HG02970 (cell line): Measurements from ENCODE around the gene SCAP.

Experiments
- ATAC-seq: cut with Tn5 transposase; IDR thresholded peaks from one replicate; pipeline ENCODE4 v1.9.1; 2021; ENCODE audit warnings: mild to moderate bottlenecking, moderate library complexity, moderate number of reproducible peaks; ENCODE audit not compliant: unreplicated experiment, low FRiP score

SCAP gene

DNA sequence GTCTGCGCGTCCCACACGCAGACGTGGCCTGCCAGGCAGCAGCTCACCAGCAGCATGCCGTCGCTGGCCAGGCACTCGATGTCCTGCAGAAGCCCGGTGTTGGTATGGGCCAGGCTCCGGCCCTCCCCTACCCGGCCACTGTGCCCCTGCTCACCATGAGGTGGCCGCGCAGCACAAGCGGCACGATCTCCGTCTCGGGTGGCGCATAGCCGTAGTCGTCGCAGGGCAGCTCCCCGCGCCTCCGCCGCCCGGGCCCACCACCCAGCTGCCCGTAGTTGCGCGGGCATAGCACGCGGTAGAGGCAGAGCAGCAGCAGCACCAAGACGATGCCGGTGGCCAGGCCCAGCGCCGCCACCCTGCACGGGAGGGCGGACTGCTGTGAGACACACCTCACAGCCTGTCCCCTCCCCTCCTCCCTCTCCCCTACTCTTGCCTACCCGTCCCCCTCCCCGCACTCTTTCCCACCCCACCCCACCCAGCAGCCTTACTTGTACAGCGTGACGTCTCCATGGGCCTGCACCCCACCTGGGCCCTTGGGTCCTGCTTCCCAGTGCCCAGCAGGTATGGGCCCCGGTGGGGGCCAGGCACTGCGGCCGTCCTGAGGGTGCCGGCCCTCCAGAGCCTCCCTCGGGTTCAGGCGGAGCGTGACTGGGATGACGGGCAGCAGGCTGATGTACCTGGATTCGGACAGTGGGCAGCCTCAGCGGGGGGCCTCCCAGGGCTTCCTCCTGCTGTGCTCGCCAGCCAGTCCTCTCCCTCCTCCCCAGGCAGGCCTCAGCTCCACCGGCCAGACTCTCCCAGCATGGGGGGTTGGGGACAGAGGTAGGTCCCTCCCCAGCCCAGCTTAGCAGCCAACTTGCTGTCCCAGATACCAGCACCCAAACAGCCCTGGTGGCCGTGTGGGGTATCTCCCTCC lies 57.3 kb downstream of the SCAP start:
- no peak for ATAC-seq

DNA sequence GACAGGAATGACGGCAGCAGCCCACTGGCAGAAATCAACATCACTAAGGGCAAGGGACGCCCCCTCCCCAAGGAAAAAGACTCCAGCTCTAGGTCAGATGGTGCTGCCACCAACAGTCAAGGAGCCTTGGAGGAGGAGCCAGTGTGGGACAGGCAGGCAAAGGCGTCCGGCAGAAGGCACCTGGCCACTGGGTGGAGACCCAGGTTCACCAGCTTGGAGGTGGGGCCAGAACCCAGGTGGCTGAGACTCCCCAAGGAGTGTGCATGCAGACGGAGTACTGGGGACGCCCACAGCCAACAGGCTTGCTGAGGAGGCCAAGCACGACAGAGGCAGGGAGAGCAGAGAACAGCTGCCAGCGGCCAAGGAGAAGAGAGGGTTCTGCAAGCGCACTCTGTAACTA lies 59.7 kb downstream of the SCAP start:
- ATAC-seq = no peak

DNA sequence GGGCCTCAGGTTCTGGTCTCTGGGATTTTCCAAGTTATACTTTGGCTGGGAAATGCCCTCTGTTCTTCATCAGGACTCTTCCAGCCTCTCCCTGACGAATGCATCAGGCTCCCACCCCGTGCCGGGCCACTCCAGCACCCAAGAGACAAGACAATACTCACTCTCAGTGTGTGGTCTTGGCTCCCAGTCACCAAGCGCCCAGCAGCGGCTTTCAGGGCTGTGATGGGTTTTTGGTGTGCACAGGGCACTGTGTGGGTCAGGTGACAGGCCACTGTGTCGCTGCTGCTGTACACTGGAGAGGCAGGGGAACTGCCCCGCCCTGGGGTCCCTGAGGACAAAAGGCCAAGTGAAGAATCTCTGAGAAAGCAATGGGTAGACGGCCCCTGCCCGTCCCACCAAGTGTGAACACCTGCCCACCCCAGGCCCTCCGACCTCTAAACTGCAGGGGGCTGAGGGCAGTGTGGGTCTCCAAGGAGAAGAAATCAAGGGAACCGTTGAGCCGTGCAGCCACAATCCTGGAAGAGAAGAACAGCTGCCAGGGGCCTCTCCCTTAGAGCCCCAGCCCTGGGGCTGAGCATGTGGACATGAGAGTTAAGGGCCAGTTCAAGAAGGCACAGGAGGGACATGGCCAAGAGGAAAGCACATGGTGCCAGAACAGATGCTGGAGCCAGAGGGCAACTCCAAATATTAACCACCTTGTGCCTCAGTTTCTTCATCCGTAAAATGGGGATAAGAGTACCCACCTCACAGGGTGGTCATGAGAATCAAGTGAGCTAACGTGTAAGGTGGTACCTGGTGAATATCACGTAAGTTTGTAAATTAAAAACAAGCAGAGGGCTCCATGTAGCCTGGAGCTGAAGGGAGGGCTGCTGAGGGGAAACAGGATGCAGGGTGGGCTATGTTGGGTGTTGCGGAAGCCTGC lies 60.8 kb downstream of the SCAP start:
- no peak for ATAC-seq

DNA sequence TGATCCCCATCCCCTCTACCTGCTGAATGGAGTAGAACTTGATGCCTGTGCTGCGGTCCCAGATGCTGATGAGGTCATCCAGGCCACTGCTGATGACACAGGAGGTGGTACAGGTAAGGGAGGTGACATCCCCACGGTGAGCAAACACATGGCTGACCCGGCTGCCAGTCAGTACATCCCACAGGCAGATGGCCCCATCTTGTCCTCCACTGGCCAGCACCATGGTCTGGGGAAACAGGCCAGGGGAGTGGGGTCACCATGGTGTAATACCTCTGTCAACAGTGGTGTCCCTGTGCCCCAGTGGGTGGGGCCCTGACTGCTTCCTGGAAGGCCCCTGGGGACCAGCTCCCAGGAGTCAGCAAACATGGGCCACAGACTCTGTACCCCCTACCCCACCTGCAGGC lies 61.6 kb downstream of the SCAP start:
- ATAC-seq = no peak

DNA sequence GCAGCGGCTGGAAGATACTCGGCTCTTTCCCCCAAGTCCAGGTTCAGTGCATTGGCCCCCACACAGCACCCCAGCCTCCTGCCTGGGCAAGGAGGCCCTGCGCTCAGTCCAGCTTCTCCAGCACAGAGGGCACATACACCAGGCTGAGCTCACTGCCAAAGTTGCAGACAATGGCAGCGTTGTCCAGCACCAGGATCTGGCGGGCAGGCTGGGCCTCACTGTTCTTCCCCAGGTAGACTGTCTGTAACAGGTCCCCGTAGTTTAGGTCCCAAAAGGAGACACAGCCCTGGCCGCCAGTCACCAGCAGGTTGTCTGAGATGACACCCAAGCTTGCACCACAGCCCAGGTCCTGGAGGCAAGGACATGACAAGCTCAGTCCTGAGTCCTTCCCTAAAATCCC lies 62.0 kb downstream of the SCAP start:
- ATAC-seq = no peak

DNA sequence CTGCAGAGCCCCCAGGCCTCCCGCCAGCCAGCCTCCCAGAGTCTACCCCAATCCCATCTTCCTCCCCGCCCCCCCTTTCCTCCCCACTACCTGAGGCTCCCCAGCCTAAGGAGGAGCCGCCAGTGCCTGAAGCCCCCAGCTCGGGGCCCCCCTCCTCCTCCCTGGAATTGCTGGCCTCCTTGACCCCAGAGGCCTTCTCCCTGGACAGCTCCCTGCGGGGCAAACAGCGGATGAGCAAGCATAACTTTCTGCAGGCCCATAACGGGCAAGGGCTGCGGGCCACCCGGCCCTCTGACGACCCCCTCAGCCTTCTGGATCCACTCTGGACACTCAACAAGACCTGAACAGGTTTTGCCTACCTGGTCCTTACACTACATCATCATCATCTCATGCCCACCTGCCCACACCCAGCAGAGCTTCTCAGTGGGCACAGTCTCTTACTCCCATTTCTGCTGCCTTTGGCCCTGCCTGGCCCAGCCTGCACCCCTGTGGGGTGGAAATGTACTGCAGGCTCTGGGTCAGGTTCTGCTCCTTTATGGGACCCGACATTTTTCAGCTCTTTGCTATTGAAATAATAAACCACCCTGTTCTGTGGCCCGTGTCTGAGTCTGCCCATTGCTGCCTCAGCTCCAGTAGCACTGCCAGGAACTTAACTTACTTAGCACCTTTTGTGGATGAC lies 62.8 kb downstream of the SCAP start:
- no peak for ATAC-seq

DNA sequence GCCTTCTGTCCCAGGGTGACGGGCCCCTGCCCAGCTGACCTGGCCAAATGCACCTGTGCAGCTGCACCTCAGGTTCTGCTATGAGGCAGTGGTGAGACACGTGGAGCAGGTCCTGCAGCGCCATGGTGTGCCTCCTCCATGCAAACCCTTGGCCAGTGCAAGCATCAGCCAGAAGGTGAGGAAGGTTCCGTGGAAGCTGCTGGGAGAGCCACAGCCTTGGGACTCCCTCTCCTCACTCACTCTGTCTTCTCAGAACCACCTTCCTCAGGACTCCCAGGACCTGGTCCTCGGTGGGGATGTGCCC lies 63.3 kb downstream of the SCAP start:
- ATAC-seq = no peak

DNA sequence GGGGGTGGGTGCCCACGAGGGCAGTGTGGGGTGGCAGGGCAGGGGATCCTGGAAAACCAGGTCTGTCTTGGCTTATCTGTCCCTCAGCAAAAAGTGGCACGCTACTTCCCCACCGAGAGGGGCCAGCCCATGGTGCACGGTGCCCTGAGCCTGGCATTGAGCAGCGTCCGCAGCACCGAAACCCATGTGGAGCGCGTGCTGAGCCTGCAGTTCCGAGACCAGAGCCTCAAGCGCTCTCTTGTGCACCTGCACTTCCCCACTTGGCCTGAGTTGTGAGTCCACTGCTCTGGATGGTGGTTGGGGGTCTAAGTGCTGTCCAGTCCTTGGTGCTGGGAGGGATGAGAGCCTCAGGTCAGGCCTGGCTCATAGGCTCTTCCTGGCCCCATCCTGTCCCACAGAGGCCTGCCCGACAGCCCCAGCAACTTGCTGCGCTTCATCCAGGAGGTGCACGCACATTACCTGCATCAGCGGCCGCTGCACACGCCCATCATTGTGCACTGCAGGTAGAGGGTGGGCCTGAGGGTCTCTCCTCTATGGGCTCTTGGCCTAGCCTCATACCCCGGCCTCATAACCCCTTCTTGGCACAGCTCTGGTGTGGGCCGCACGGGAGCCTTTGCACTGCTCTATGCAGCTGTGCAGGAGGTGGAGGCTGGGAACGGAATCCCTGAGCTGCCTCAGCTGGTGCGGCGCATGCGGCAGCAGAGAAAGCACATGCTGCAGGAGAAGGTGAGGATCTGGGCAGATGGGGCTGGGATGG lies 63.9 kb downstream of the SCAP start:
- ATAC-seq = no peak

DNA sequence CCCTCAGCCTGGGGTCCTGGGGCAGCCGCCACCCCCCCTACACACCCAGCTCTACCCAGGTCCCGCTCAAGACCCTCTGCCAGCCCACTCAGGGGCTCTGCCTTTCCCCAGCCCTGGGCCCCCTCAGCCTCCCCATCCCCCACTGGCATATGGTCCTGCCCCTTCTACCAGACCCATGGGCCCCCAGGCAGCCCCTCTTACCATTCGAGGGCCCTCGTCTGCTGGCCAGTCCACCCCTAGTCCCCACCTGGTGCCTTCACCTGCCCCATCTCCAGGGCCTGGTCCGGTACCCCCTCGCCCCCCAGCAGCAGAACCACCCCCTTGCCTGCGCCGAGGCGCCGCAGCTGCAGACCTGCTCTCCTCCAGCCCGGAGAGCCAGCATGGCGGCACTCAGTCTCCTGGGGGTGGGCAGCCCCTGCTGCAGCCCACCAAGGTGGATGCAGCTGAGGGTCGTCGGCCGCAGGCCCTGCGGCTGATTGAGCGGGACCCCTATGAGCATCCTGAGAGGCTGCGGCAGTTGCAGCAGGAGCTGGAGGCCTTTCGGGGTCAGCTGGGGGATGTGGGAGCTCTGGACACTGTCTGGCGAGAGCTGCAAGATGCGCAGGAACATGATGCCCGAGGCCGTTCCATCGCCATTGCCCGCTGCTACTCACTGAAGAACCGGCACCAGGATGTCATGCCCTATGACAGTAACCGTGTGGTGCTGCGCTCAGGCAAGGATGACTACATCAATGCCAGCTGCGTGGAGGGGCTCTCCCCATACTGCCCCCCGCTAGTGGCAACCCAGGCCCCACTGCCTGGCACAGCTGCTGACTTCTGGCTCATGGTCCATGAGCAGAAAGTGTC lies 64.7 kb downstream of the SCAP start:
- no peak for ATAC-seq

DNA sequence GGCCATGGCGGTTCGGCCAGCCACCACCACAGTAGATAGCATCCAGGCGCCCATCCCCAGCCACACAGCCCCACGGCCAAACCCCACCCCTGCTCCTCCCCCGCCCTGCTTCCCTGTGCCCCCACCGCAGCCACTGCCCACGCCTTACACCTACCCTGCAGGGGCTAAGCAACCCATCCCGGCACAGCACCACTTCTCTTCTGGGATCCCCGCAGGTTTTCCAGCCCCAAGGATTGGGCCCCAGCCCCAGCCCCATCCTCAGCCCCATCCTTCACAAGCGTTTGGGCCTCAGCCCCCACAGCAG lies 65.4 kb downstream of the SCAP start:
- ATAC-seq = no peak

DNA sequence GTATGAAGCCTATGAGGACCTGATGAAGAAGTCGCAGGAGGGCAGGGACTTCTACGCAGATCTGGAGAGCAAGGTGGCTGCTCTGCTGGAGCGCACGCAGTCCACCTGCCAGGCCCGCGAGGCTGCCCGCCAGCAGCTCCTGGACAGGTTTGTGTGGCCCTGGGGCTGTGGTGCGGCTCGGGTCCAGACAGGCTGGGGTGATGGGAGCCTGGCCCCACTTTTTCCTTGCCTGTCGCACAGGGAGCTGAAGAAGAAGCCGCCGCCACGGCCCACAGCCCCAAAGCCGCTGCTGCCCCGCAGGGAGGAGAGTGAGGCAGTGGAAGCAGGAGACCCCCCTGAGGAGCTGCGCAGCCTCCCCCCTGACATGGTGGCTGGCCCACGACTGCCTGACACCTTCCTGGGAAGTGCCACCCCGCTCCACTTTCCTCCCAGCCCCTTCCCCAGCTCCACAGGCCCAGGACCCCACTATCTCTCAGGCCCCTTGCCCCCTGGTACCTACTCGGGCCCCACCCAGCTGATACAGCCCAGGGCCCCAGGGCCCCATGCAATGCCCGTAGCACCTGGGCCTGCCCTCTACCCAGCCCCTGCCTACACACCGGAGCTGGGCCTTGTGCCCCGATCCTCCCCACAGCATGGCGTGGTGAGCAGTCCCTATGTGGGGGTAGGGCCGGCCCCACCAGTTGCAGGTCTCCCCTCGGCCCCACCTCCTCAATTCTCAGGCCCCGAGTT lies 65.9 kb downstream of the SCAP start:
- no peak for ATAC-seq

DNA sequence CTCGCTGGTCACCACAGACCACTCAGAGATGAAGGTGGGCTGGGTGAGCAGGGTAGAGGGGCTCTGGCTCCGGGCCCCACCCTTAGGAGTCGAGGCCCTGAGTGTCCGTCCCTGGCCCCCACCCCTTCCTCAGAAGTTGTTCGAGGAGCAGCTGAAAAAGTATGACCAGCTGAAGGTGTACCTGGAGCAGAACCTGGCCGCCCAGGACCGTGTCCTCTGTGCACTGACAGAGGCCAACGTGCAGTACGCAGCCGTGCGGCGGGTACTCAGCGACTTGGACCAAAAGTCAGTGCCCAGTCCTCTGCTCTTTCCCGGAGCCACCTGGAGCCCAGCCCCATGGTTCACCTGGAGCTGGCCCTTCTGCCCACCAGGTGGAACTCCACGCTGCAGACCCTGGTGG lies 66.5 kb downstream of the SCAP start:
- ATAC-seq = no peak

DNA sequence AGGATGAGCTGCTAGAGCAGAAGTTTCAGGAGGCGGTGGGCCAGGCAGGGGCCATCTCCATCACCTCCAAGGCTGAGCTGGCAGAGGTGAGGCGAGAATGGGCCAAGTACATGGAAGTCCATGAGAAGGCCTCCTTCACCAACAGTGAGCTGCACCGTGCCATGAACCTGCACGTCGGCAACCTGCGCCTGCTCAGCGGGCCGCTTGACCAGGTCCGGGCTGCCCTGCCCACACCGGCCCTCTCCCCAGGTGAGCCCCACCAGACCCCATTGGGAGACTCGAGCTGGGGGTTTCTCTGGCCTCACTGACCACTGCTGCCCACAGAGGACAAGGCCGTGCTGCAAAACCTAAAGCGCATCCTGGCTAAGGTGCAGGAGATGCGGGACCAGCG lies 66.9 kb downstream of the SCAP start:
- no peak for ATAC-seq

DNA sequence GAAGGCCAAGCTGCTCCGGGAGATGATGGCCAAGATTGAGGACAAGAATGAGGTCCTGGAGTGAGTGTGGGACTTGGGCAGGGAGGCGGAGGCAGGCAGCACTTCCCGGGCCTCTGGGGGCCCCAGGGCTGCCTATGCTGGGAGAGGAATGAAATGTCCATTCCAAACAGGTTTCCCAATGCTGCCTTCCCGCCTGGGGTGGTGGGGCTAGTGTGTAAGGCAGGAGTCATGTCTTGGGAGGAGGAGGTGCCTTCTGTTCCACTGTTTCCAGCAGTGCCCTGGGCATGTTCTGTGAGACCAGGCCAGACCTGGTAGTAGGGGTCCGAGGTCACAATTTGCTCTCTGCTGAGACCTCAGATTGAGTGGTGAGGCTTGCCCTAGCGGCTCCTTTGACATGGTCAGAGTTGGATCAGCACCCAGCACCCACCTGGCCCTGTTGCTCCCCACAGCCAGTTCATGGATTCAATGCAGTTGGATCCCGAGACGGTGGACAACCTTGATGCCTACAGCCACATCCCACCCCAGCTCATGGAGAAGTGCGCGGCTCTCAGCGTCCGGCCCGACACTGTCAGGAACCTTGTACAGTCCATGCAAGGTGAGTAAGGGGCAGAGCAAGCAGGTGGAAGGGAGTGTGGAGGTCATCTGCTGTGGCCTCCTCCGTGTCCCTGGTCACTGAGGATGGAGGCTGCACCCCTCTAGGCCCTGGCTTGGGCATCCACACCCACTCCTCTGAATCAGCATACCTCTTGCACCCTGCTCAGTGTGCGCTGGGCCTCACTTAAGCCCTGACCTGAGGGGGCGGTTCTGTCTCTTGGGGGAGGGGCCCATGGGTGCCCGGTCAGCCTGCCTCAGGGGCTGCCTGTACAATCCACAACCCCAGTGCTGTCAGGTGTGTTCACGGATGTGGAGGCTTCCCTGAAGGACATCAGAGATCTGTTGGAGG lies 67.6 kb downstream of the SCAP start:
- ATAC-seq = no peak

DNA sequence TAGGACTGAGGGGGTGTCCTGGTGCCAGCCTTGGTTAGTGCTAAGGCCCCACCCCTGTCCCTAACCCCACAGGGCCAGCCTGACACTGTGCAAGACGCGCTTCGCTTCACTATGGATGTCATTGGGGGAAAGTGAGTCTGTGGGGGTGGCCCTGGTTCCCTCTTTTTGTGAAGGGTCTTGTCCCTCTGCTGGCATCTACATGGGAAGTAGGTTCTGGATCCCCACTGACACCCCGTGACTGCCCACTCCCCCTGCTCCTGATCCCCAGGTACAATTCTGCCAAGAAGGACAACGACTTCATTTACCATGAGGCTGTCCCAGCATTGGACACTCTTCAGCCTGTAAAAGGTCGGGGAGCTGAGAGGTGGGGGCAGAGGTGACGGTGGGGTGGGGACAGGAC lies 68.5 kb downstream of the SCAP start:
- ATAC-seq = no peak

DNA sequence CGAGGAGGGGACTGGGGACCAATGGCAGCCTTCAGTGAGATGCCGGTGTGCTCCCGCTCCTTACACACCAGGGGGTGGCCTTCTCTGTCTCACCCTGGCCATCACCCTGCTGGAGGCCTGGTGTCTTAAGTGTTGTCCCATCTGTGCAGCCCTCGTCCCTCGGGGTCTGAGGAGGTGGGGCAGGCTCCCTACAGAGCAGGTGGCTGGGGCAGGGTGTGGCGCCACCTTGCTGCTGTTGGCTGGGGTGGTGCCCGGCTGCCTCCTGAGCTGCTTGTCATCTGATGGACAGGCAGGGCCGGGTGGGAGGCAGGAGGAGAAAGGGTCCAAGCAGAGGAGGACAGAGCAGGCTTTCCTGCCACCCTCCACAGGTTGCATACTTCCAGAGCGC lies 69.0 kb downstream of the SCAP start:
- no peak for ATAC-seq

DNA sequence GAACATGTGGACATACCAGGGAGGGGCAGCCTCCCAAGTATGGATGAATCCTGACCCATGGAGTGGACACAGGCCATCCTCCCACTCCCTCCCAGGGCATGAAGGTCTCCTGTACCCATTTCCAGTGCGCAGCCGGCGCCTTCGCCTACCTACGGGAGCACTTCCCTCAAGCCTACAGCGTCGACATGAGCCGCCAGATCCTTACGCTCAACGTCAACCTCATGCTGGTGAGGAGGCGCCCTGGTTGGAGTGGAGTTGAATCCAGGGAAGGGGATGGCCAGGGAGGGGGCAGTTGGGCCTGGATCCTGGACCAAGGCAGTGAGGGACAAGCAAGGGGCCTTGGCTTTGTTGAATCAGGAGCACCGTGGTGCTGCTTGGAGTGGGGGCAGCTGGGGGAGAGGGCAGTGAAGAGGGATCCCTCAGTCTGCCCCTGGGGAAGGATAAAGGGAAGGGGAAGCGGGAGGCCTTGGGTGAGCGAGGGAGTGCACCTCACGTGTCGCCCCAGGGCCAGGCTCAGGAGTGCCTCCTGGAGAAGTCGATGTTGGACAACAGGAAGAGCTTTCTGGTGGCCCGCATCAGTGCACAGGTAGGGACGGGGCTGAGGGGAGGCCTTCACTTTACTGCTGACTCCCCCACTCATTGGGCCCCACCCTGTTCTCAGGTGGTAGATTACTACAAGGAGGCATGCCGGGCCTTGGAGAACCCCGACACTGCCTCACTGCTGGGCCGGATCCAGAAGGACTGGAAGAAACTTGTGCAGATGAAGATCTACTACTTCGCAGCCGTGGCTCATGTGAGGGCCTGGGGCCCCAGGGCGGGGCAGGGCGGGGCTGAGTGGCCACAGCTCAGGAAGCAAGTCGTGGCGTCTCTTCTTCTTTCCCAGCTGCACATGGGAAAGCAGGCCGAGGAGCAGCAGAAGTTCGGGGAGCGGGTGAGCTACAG lies 69.7 kb downstream of the SCAP start:
- ATAC-seq = no peak
